GM18499 (cell line): Measurements from ENCODE around the gene ORAI3.

Source experiments
- ATAC-seq: cut with Tn5 transposase; IDR thresholded peaks from one replicate; pipeline ENCODE4 v1.9.1; 2021; ENCODE audit warnings: moderate number of reproducible peaks; ENCODE audit not compliant: insufficient read depth, unreplicated experiment

Gene ORAI3

GRCh38 chr16:30986129-30986991 lies 37.5 kb downstream of the ORAI3 start:
- ATAC-seq: no peak

GRCh38 chr16:30987581-30988190 lies 38.8 kb downstream of the ORAI3 start:
- ATAC-seq: no peak

GRCh38 chr16:30989469-30990047 lies 40.7 kb downstream of the ORAI3 start:
- ATAC-seq: no peak

GRCh38 chr16:30990105-30990504 lies 41.2 kb downstream of the ORAI3 start:
- ATAC-seq: no peak

- ATAC-seq: no peak
Observed at GRCh38 chr16:30991052-30991451, 42.2 kb downstream of the ORAI3 start.

GRCh38 chr16:30992276-30992780 lies 43.5 kb downstream of the ORAI3 start:
- ATAC-seq: no peak

- ATAC-seq: no peak
Observed at GRCh38 chr16:30992931-30993816, 44.3 kb downstream of the ORAI3 start.

- no peak for ATAC-seq
Observed at GRCh38 chr16:30995927-30996323, 47.1 kb downstream of the ORAI3 start.

GRCh38 chr16:30996324-30996984 lies 47.6 kb downstream of the ORAI3 start:
- no peak for ATAC-seq

- no peak for ATAC-seq
Observed at GRCh38 chr16:30996985-30997724, 48.3 kb downstream of the ORAI3 start.

GRCh38 chr16:30997725-30998711 lies 49.1 kb downstream of the ORAI3 start:
- no peak for ATAC-seq

- no peak for ATAC-seq
Observed at GRCh38 chr16:30998852-30999761, 50.2 kb downstream of the ORAI3 start.

GRCh38 chr16:31000671-31001382 lies 52.0 kb downstream of the ORAI3 start:
- no peak for ATAC-seq

- ATAC-seq: no peak
Observed at GRCh38 chr16:31001507-31002249, 52.8 kb downstream of the ORAI3 start.

GRCh38 chr16:31002250-31002700 lies 53.4 kb downstream of the ORAI3 start:
- ATAC-seq: no peak
